GM18499 (cell line): ENCODE results near the gene INVS.
"Not testable (repeated sequence)": the region's sequence is repeated elsewhere in the genome, so short reads cannot be mapped to it uniquely, and the experiment has no call there.

Source experiments
- ATAC-seq: cut with Tn5 transposase; IDR thresholded peaks from one replicate; pipeline ENCODE4 v1.9.1; 2021; ENCODE audit warnings: moderate number of reproducible peaks; ENCODE audit not compliant: insufficient read depth, unreplicated experiment

Gene INVS

GRCh38 chr9:100098887-100099721 lies at the start of gene INVS, which contains the start of gene ERP44:
INVS (plus strand) TSS chr9:100099243; CDS start chr9:100104522, 5,279 bp downstream.
ERP44 (minus strand) TSS chr9:100099000; CDS start chr9:100098840, 160 bp downstream.
- ATAC-seq, result peak; percentile 91

- no peak for ATAC-seq
Observed at GRCh38 chr9:100049551-100049950, 49.5 kb upstream of the INVS start.

- ATAC-seq, result no peak
Observed at GRCh38 chr9:100052375-100052774, 46.7 kb upstream of the INVS start.

GRCh38 chr9:100056561-100056960 lies 42.5 kb upstream of the INVS start:
- ATAC-seq, result no peak

GRCh38 chr9:100057624-100058023 lies 41.4 kb upstream of the INVS start:
- no peak for ATAC-seq

GRCh38 chr9:100058699-100059579 lies 40.1 kb upstream of the INVS start:
- peak; percentile 91 for ATAC-seq

GRCh38 chr9:100062683-100063082 lies 36.4 kb upstream of the INVS start:
- not testable (repeated sequence) for ATAC-seq

GRCh38 chr9:100063185-100063584 lies 35.9 kb upstream of the INVS start:
- ATAC-seq, result no peak

- ATAC-seq, result no peak
Observed at GRCh38 chr9:100064872-100065581, 34.0 kb upstream of the INVS start.

- no peak for ATAC-seq
Observed at GRCh38 chr9:100066539-100066938, 32.5 kb upstream of the INVS start.

- ATAC-seq, result not testable (repeated sequence)
Observed at GRCh38 chr9:100067990-100068389, 31.1 kb upstream of the INVS start.

- not testable (repeated sequence) for ATAC-seq
Observed at GRCh38 chr9:100069068-100069467, 30.0 kb upstream of the INVS start.

- no peak for ATAC-seq
Observed at GRCh38 chr9:100070104-100071041, 28.7 kb upstream of the INVS start.

- no peak for ATAC-seq
Observed at GRCh38 chr9:100071271-100071670, 27.8 kb upstream of the INVS start.

- ATAC-seq, result no peak
Observed at GRCh38 chr9:100072805-100073204, 26.2 kb upstream of the INVS start.

GRCh38 chr9:100074093-100074492 lies 24.9 kb upstream of the INVS start:
- no peak for ATAC-seq

GRCh38 chr9:100074989-100075388 lies 24.1 kb upstream of the INVS start:
- ATAC-seq, result no peak

- not testable (repeated sequence) for ATAC-seq
Observed at GRCh38 chr9:100076256-100076655, 22.8 kb upstream of the INVS start.

- no peak for ATAC-seq
Observed at GRCh38 chr9:100082782-100083181, 16.3 kb upstream of the INVS start.
